A673 (cell line): ENCODE data around the gene AMBRA1.

Experiments
- EZH2 ChIP-seq: fragments of 200-600 bp; sonication (generic); IDR thresholded peaks from 2 replicates; pipeline ENCODE4 v1.6.1; 2017; ENCODE audit warnings: borderline replicate concordance, low read depth, mild to moderate bottlenecking, mixed read lengths, antibody characterized with exemption, low read length; ENCODE audit not compliant: poor library complexity, severe bottlenecking
- TF ChIP-seq, protein P1 (sequence below): fragments of 300-800, 200-600 bp; sonication (generic); conservative IDR thresholded peaks from 2 replicates; pipeline ENCODE4 v1.5.1; 2017; ENCODE audit warnings: low read depth, mild to moderate bottlenecking, antibody characterized with exemption, low read length, moderate library complexity, mixed read lengths

DNA sequence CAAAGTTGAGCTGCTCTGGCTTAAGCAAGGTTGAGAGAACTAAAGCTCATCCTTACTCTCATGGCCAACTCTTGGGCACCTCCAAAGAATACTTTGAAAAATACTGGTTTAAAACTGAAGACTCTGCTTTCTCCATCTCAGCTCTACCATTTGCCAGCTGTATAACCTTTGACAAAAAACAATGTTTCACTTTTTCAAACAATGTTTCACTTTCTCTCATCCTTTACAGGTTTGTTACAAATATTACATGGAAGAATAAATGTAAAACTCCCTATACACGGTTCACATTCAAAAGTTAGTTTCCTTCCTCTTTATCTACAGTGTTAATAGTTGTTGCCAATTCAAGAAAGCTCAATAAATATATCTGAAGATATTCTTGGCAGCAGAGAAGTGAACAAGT is 19.2 kb downstream of the AMBRA1 start:
- TF ChIP-seq, protein P1, sequence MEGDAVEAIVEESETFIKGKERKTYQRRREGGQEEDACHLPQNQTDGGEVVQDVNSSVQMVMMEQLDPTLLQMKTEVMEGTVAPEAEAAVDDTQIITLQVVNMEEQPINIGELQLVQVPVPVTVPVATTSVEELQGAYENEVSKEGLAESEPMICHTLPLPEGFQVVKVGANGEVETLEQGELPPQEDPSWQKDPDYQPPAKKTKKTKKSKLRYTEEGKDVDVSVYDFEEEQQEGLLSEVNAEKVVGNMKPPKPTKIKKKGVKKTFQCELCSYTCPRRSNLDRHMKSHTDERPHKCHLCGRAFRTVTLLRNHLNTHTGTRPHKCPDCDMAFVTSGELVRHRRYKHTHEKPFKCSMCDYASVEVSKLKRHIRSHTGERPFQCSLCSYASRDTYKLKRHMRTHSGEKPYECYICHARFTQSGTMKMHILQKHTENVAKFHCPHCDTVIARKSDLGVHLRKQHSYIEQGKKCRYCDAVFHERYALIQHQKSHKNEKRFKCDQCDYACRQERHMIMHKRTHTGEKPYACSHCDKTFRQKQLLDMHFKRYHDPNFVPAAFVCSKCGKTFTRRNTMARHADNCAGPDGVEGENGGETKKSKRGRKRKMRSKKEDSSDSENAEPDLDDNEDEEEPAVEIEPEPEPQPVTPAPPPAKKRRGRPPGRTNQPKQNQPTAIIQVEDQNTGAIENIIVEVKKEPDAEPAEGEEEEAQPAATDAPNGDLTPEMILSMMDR, result no peak
- TF ChIP-seq EZH2, result no peak
